Fibroblast of villous mesenchyme (primary cell): Measurements from ENCODE around the gene PRRT1B. TPM values are rescaled to one million over a fixed set of nuclear protein-coding genes. Genes with fewer than 3 reads are reported as not detected.

Experiments
- DNase-seq: peaks from one replicate; pipeline ENCODE4 v3.0.0-alpha.2; 2010; ENCODE audit warnings: low read depth
- H3K4me3 ChIP-seq: 2 replicates; pipeline ENCODE4 v1.5.1; 2011; ENCODE audit warnings: low read depth, mild to moderate bottlenecking, low read length
- CTCF ChIP-seq: IDR thresholded peaks from 2 replicates; pipeline ENCODE4 v1.5.1; 2012; ENCODE audit warnings: low read depth, mild to moderate bottlenecking, low read length; ENCODE audit not compliant: insufficient read depth
- total RNA-seq: library from RNA; depleted of rRNA; stranded (reverse); fragments of >200 nt; gene quantifications from 2 replicates; pipeline ENCODE4 v1.2.3, GENCODE V29; 2012

Gene PRRT1B
- total RNA-seq, 1 donor, result not detected

GRCh38 chr9:131608493-131609037 lies 63.2 kb downstream of the PRRT1B start:
- H3K4me3 ChIP-seq, result peak overlapping the region; percentile 35
- DNase-seq, result peak; percentile 79
- no peak for TF ChIP-seq CTCF

Other genes starting within 250 kb of the PRRT1B start
- 79.2 and 92.8 TPM in 2 replicates for gene PRRC2B, start 151.4 kb upstream of the PRRT1B start, total RNA-seq
- gene POMT1, start 42.6 kb upstream of the PRRT1B start, total RNA-seq, result 27.1 and 36.3 TPM in 2 replicates
- 20.6 and 28.5 TPM in 2 replicates for gene UCK1, start 14.3 kb upstream of the PRRT1B start, total RNA-seq
- gene RAPGEF1, start 194.6 kb downstream of the PRRT1B start, total RNA-seq, result 22.9 and 27.7 TPM in 2 replicates